Liver (tissue), 9 donors: ENCODE results near the gene KRTAP12-1. TPM values are rescaled to one million over a fixed set of nuclear protein-coding genes. Genes with fewer than 3 reads are reported as not detected.
A peak's percentile ranks its signal among the peaks of the same experiment; 100 is the strongest.

ENCODE experiments used
- DNase-seq: peaks from one replicate; pipeline ENCODE4 v3.0.0-alpha.2; 2017; ENCODE audit warnings: low spot score
- H3K27ac ChIP-seq, 2 donors: one replicate each; pipeline ENCODE4 v1.7.0; 2013; ENCODE audit warnings: inconsistent platforms in 2 of 2, low read length in 2 of 2, control low read depth in 1 of 2, low read depth in 1 of 2, mild to moderate bottlenecking in 1 of 2
- H3K27me3 ChIP-seq, 4 donors: one replicate each; pipeline versions ENCODE4 v1.6.1 to v1.7.0; 2013; ENCODE audit warnings: low read length in 3 of 4, inconsistent platforms in 1 of 4, mild to moderate bottlenecking in 1 of 4, moderate library complexity in 1 of 4; ENCODE audit not compliant: control insufficient read depth in 4 of 4, insufficient read depth in 4 of 4
- H3K36me3 ChIP-seq, 4 donors: one replicate each; pipeline versions ENCODE4 v1.6.1 to v1.7.0; 2013; ENCODE audit warnings: low read length in 3 of 4, mild to moderate bottlenecking in 3 of 4, low read depth in 1 of 4, moderate library complexity in 1 of 4; ENCODE audit not compliant: control insufficient read depth in 4 of 4, insufficient read depth in 3 of 4
- H3K4me1 ChIP-seq, 4 donors: one replicate each; pipeline versions ENCODE4 v1.6.1 to v1.7.0; 2013; ENCODE audit warnings: low read length in 3 of 4, mild to moderate bottlenecking in 3 of 4, moderate library complexity in 1 of 4; ENCODE audit not compliant: control insufficient read depth in 4 of 4, insufficient read depth in 4 of 4
- H3K4me3 ChIP-seq, 3 donors: one replicate each; pipeline versions ENCODE4 v1.6.1 to v1.7.0; 2013; ENCODE audit warnings: low read length in 3 of 3, control low read depth in 1 of 3, low read depth in 1 of 3, mild to moderate bottlenecking in 1 of 3
- H3K9ac ChIP-seq, 2 donors: one replicate each; pipeline ENCODE4 v1.7.0; 2013; ENCODE audit warnings: low read length in 2 of 2, mild to moderate bottlenecking in 2 of 2, moderate library complexity in 2 of 2, control low read depth in 1 of 2, low read depth in 1 of 2
- H3K9me3 ChIP-seq, 4 donors: one replicate each; pipeline versions ENCODE4 v1.6.1 to v1.7.0; 2013; ENCODE audit warnings: low read length in 3 of 4; ENCODE audit not compliant: control insufficient read depth in 4 of 4
- CTCF ChIP-seq: fragments of 150-350 bp; IDR thresholded peaks from 2 replicates; pipeline ENCODE4 v1.5.1; 2017; ENCODE audit warnings: improper control_type of control experiment, low read depth, low read length; ENCODE audit not compliant: missing input control
- EGR1 ChIP-seq, 2 donors: IDR thresholded peaks; 2 replicates each; pipeline ENCODE4 v1.6.1; 2016 to 2018; ENCODE audit warnings: antibody characterized with exemption in 2 of 2, low read depth in 2 of 2
- FOXA1 ChIP-seq: IDR thresholded peaks from 2 replicates; pipeline ENCODE4 v1.6.1; 2016; ENCODE audit warnings: antibody characterized with exemption
- FOXA2 ChIP-seq: IDR thresholded peaks from 2 replicates; pipeline ENCODE4 v1.6.1; 2016; ENCODE audit warnings: antibody characterized with exemption
- GABPA ChIP-seq, 2 donors: IDR thresholded peaks in 1 of 2; conservative IDR thresholded peaks in 1 of 2; 2 replicates each; pipeline ENCODE4 v1.6.1; 2016; ENCODE audit warnings: antibody characterized with exemption in 2 of 2, mild to moderate bottlenecking in 1 of 2, moderate library complexity in 1 of 2
- HNF4A ChIP-seq, 2 donors: conservative IDR thresholded peaks; 2 replicates each; pipeline ENCODE4 v1.6.1; 2016; ENCODE audit warnings: antibody characterized with exemption in 2 of 2, mild to moderate bottlenecking in 2 of 2
- HNF4G ChIP-seq: IDR thresholded peaks from 2 replicates; pipeline ENCODE4 v1.6.1; 2016; ENCODE audit warnings: antibody characterized with exemption
- JUND ChIP-seq, 2 donors: IDR thresholded peaks; 2 replicates each; pipeline ENCODE4 v1.6.1; 2016; ENCODE audit warnings: antibody characterized with exemption in 2 of 2
- NR2F2 ChIP-seq: IDR thresholded peaks from 2 replicates; pipeline ENCODE4 v1.6.1; 2016; ENCODE audit warnings: antibody characterized with exemption
- RAD21 ChIP-seq, 2 donors: IDR thresholded peaks; 2 replicates each; pipeline ENCODE4 v1.6.1; 2016; ENCODE audit warnings: antibody characterized with exemption in 2 of 2, mild to moderate bottlenecking in 2 of 2
- REST ChIP-seq: IDR thresholded peaks from 2 replicates; pipeline ENCODE4 v1.6.1; 2016; ENCODE audit warnings: antibody characterized with exemption, mild to moderate bottlenecking
- RXRA ChIP-seq, 2 donors: IDR thresholded peaks; 2 replicates each; pipeline ENCODE4 v1.6.1; 2017 to 2018; ENCODE audit warnings: antibody characterized with exemption in 2 of 2, mild to moderate bottlenecking in 1 of 2
- SP1 ChIP-seq: IDR thresholded peaks from 2 replicates; pipeline ENCODE4 v1.6.1; 2018; ENCODE audit warnings: antibody characterized with exemption, mild to moderate bottlenecking
- TAF1 ChIP-seq: conservative IDR thresholded peaks from 2 replicates; pipeline ENCODE4 v1.6.1; 2016; ENCODE audit warnings: antibody characterized with exemption, mild to moderate bottlenecking
- YY1 ChIP-seq: IDR thresholded peaks from 2 replicates; pipeline ENCODE4 v1.6.1; 2016; ENCODE audit warnings: antibody characterized with exemption, mild to moderate bottlenecking
- ZBTB33 ChIP-seq: IDR thresholded peaks from 2 replicates; pipeline ENCODE4 v1.6.1; 2016; ENCODE audit warnings: antibody characterized with exemption
- WGBS: extraction: QIAGEN DNeasy Blood & Tissue Kit; methylation state at CpG from one replicate; pipeline ENCODE4 v1.1.7; 2013; 5-methylcytosine and 5-hydroxymethylcytosine counted together
- polyA plus RNA-seq, 2 donors: library from polyadenylated mRNA; stranded (reverse) in 1 of 2; unstranded in 1 of 2; fragments of 200-250 nt in 1 of 2; fragments of >200 nt in 1 of 2; fragmentation: Nextera tagmentation in 1 of 2; extraction: Ambion mirVana in 1 of 2; gene quantifications; one replicate each; pipeline versions ENCODE4 v1.2.1 to v1.2.3, GENCODE V29; 2013 to 2015
- total RNA-seq, 2 donors: library from RNA; depleted of rRNA; stranded (reverse); fragments of >200 nt; gene quantifications; one replicate each; pipeline ENCODE4 v1.2.3, GENCODE V29; 2014
- TF ChIP-seq, protein P1 (sequence below): IDR thresholded peaks from 2 replicates; pipeline ENCODE4 v1.6.1; 2016; ENCODE audit warnings: antibody characterized with exemption
- TF ChIP-seq, protein P2 (sequence below): IDR thresholded peaks from 2 replicates; pipeline ENCODE4 v1.6.1; 2016; ENCODE audit warnings: antibody characterized with exemption
- donor health status: healthy.
- donor health status: healthy.
- donor health status: healthy.
- donor health status: healthy.
- donor health status: healthy.

The KRTAP12-1 gene
- total and polyA plus RNA-seq, 4 donors = not detected

DNA sequence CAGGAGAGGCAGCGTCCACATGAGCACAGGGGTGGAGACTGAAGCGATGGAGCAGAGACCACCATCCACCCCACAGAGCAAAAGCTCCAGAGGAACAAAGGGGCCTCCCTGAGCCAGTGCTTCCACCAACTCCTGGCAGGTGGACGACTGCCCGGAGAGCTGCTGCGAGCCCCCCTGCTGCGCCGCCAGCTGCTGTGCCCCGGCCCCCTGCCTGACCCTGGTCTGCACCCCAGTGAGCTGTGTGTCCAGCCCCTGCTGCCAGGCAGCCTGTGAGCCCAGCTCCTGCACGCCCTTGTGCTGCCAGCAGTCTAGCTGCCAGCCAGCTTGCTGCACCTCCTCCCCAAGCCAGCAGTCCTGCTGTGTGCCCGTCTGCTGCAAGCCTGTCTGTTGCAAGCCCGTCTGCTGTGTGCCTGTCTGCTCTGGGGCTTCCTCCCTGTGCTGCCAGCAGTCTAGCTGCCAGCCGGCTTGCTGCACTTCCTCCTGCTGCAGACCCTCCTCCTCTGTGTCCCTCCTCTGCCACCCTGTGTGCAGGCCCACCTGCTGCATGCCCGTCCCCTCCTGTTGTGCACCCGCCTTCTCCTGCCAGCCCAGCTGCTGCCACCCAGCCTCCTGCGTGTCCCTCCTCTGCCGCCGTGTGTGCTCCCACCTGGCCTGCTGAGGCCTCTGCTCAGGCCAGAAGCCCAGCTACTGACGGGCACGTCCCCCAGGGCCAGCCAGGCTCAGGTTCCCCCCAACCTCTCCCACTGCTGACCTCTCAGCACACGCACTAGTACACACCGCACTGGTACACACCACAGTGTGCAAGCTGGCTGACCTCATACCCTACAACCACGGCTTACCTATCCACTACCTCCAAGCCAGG lies 20.4 kb upstream of the KRTAP12-1 start:
- no peak overlapping the region for H3K9ac ChIP-seq
- DNase-seq = peak; percentile 24
- TF ChIP-seq, protein P1, sequence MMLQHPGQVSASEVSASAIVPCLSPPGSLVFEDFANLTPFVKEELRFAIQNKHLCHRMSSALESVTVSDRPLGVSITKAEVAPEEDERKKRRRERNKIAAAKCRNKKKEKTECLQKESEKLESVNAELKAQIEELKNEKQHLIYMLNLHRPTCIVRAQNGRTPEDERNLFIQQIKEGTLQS = no peak
- TF ChIP-seq RAD21 (IDR thresholded peaks at IDR 0.05) (no peak), RXRA (IDR thresholded peaks at IDR 0.05) (no peak), GABPA (IDR thresholded peaks at IDR 0.05 in 1 of 2, conservative IDR thresholded peaks at IDR 0.05 in 1 of 2) (no peak), ZBTB33 (no peak), FOXA2 (no peak), TAF1 (no peak), REST (no peak), HNF4G (no peak), YY1 (no peak), NR2F2 (no peak), EGR1 (IDR thresholded peaks at IDR 0.05; ENCODE audit: low read depth in 2 of 2) (no peak), CTCF (no peak), HNF4A (conservative IDR thresholded peaks at IDR 0.05) (no peak), SP1 (no peak), JUND (IDR thresholded peaks at IDR 0.05) (no peak), FOXA1 (no peak)
- TF ChIP-seq, protein P2, sequence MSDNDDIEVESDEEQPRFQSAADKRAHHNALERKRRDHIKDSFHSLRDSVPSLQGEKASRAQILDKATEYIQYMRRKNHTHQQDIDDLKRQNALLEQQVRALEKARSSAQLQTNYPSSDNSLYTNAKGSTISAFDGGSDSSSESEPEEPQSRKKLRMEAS = no peak
- no peak overlapping the region for H3K4me3 ChIP-seq
- peaks cover 0 to 2% (median 0%) of the 10 kb centered on the region in 4 donors for H3K4me1 ChIP-seq
- no peak overlapping the region for H3K27ac ChIP-seq
- H3K9me3 ChIP-seq = no peaks in the 10 kb centered on the region
- peaks cover 3 to 21% (median 8%) of the 10 kb centered on the region in 4 donors for H3K27me3 ChIP-seq
- 69% methylated on average over 22 of the region's 22 CpGs for WGBS
- no peaks in the 10 kb centered on the region for H3K36me3 ChIP-seq
